GM10248 (cell line): ENCODE measurements around the gene ATG4A.

Experiments used
- CTCF ChIA-PET: fragments of 300-600 bp; sonication (Branson Sonifier 250); formaldehyde crosslinking; extraction: SDS; loops from one replicate; lab custom pipeline; 2021; ENCODE audit warnings: antibody characterized with exemption; lab: Yijun Ruan, JAX
- POLR2A ChIA-PET: fragments of 350-650 bp; sonication (Branson Sonifier 250); formaldehyde crosslinking; extraction: SDS; loops from one replicate; lab custom pipeline; 2020; ENCODE audit warnings: antibody characterized with exemption; lab: Yijun Ruan, JAX
- DNase-seq: peaks from one replicate; pipeline ENCODE4 v3.0.0; 2012; ENCODE audit errors: extremely low spot score
- CTCF ChIP-seq: IDR thresholded peaks from 2 replicates; pipeline ENCODE4 v1.5.1; 2012; ENCODE audit warnings: mild to moderate bottlenecking, low read depth; ENCODE audit errors: extremely low read depth, missing control alignments, control extremely low read depth

ATG4A gene

GRCh38 chrX:108091264-108091877 is at the start of gene ATG4A, which contains the start of gene PSMD10:
TSS of gene ATG4A (plus strand) at chrX:108091778. CDS start at chrX:108091827, 49 bp downstream.
TSS of gene PSMD10 (minus strand) at chrX:108091542. CDS start at chrX:108091520, 22 bp downstream.
- CTCF ChIA-PET, result interaction anchor here (0.7 to 1.7 kb wide), 5 partner anchors 9 to 71 kb away, joined by 3 to 4 read pairs (median 3); no protein-coding TSS in a partner anchor
- no peak for TF ChIP-seq CTCF
- POLR2A ChIA-PET, result interaction anchor here (1.0 to 1.2 kb wide), 2 partner anchors 375 to 462 kb away, joined by 3 read pairs; no protein-coding TSS in a partner anchor
- DNase-seq, result peak; percentile 80

- ChIA-PET POLR2A (no interaction called here), CTCF (interaction anchor here (1.6 kb wide), 1 partner anchor 24 kb away, joined by 4 read pairs; no protein-coding TSS in a partner anchor)
- no peak for DNase-seq
- no peak for TF ChIP-seq CTCF
Observed at GRCh38 chrX:108044554-108045256, 46.9 kb upstream of the ATG4A start, which contains the start of gene VSIG1. TSS of gene VSIG1 (plus strand) at chrX:108045065. CDS start at chrX:108045131, 66 bp downstream.

GRCh38 chrX:108049649-108050048 is 41.9 kb upstream of the ATG4A start:
- POLR2A ChIA-PET, result no interaction called here
- DNase-seq, result no peak
- CTCF ChIA-PET, result no interaction called here
- no peak for TF ChIP-seq CTCF

GRCh38 chrX:108053218-108053617 is 38.4 kb upstream of the ATG4A start:
- TF ChIP-seq CTCF, result no peak
- ChIA-PET POLR2A (no interaction called here), CTCF (no interaction called here)
- no peak for DNase-seq

- ChIA-PET CTCF (no interaction called here), POLR2A (no interaction called here)
- no peak for DNase-seq
- TF ChIP-seq CTCF, result no peak
Observed at GRCh38 chrX:108055546-108055945, 36.0 kb upstream of the ATG4A start.

GRCh38 chrX:108059801-108060200 is 31.8 kb upstream of the ATG4A start:
- CTCF ChIA-PET, result interaction anchor here (0.6 to 4.2 kb wide), 4 partner anchors 12 to 42 kb away, joined by 3 to 17 read pairs (median 6); no protein-coding TSS in a partner anchor
- POLR2A ChIA-PET, result no interaction called here

More at GRCh38 chrX:108059801-108060200, 31.8 kb upstream of the ATG4A start:
- no peak for DNase-seq
- TF ChIP-seq CTCF, result no peak
